Caco-2 (cell line): ENCODE results near the gene NTMT1. TPM values are rescaled to one million over a fixed set of nuclear protein-coding genes. Genes with fewer than 3 reads are reported as not detected.

ENCODE experiments used
- BruUV-seq: library from RNA; stranded (reverse); fragments of 400-500 nt; replicated peaks from 2 replicates; lab custom pipeline; 2021; lab: Mats Ljungman, UMichigan
- CTCF ChIA-PET: fragments of 300-600 bp; sonication (Branson Sonifier 250); formaldehyde crosslinking; loops from one replicate; lab custom pipeline; 2022; ENCODE audit warnings: antibody characterized with exemption; lab: Charles Lee
- POLR2A ChIA-PET: fragments of 300-600 bp; sonication (Branson Sonifier 250); formaldehyde crosslinking; loops from one replicate; lab custom pipeline; 2022; ENCODE audit warnings: antibody characterized with exemption; lab: Charles Lee
- DNase-seq, 2 experiments: peaks; one replicate each; pipeline versions ENCODE4 v3.0.0 to v3.0.0-alpha.2; 2020 to 2022
- H3K27me3 ChIP-seq: replicated peaks from 2 replicates; pipeline ENCODE4 v1.6.0; 2011; ENCODE audit warnings: low read length; ENCODE audit not compliant: control insufficient read depth, insufficient read depth
- H3K36me3 ChIP-seq: 2 replicates; pipeline ENCODE4 v1.5.1; 2011; ENCODE audit warnings: low read length; ENCODE audit not compliant: control insufficient read depth, insufficient read depth
- H3K4me1 ChIP-seq: fragments of 250-450 bp; sonication (Bioruptor Pico); 2 replicates; pipeline ENCODE4 v1.5.1; 2020; ENCODE audit warnings: mild to moderate bottlenecking
- H3K4me3 ChIP-seq: 2 replicates; pipeline ENCODE4 v1.5.1; 2011; ENCODE audit warnings: low read depth, mild to moderate bottlenecking, control low read depth, low read length
- H3K9me3 ChIP-seq: fragments of 250-450 bp; sonication (Bioruptor Pico); 2 replicates; pipeline ENCODE4 v1.5.1; 2020; ENCODE audit warnings: mild to moderate bottlenecking, moderate library complexity
- H3K27ac Mint-ChIP-seq: one replicate; pipeline ENCODE4 v1.8.0; 2022; ENCODE audit warnings: mixed read lengths; ENCODE audit not compliant: unreplicated experiment
- H3K27me3 Mint-ChIP-seq: one replicate; pipeline ENCODE4 v1.8.0; 2022; ENCODE audit warnings: mixed read lengths; ENCODE audit not compliant: insufficient read depth, unreplicated experiment
- H3K36me3 Mint-ChIP-seq: one replicate; pipeline ENCODE4 v1.8.0; 2022; ENCODE audit warnings: mild to moderate bottlenecking, mixed read lengths; ENCODE audit not compliant: insufficient read depth, unreplicated experiment
- H3K4me1 Mint-ChIP-seq: one replicate; pipeline ENCODE4 v1.8.0; 2022; ENCODE audit warnings: low read depth, mixed read lengths; ENCODE audit not compliant: unreplicated experiment
- H3K4me3 Mint-ChIP-seq: one replicate; pipeline ENCODE4 v1.8.0; 2022; ENCODE audit warnings: mild to moderate bottlenecking, moderate library complexity, mixed read lengths; ENCODE audit not compliant: unreplicated experiment
- H3K9me3 Mint-ChIP-seq: one replicate; pipeline ENCODE4 v1.8.0; 2022; ENCODE audit warnings: mixed read lengths; ENCODE audit not compliant: unreplicated experiment
- CTCF ChIP-seq, 2 experiments: fragments of 200-600 bp in 1 of 2; IDR thresholded peaks; 1 replicate in 1 of 2; 2 replicates in 1 of 2; pipeline versions ENCODE4 v1.5.1 to v1.8.0; 2011 to 2022; ENCODE audit warnings: antibody characterized with exemption in 1 of 2, control low read depth in 1 of 2, inconsistent platforms in 1 of 2, low read depth in 1 of 2, low read length in 1 of 2, mild to moderate bottlenecking in 1 of 2, moderate library complexity in 1 of 2; ENCODE audit not compliant: insufficient read depth in 1 of 2, severe bottlenecking in 1 of 2, unreplicated experiment in 1 of 2
- intact Hi-C: fragments of 100-400 bp; cut with micrococcal nuclease; formaldehyde crosslinking; loops from one replicate; pipeline ENCODE4 v1.10.0; 2022; ENCODE audit not compliant: unreplicated experiment
- total RNA-seq: library from RNA; stranded (reverse); gene quantifications from 2 replicates; pipeline ENCODE4 v1.2.3, GENCODE V29; 2022

The NTMT1 gene
- total RNA-seq, 1 experiment from 2014 or later, result 44.1 TPM

GRCh38 chr9:129641750-129642585, 16.0 kb downstream of the NTMT1 start, which contains the start of gene ASB6:
ASB6 (minus strand) TSS chr9:129642151; CDS start chr9:129641999, 152 bp downstream.
- ChIA-PET POLR2A (interaction anchor here (0.6 kb wide), 1 partner anchor 1435 kb away, joined by 3 read pairs; no protein-coding TSS in a partner anchor), CTCF (interaction anchor here (0.6 to 1.5 kb wide), 6 partner anchors 85 to 159 kb away, joined by 3 to 7 read pairs (median 6); no protein-coding TSS in a partner anchor)
- H3K36me3 ChIP-seq, result no peaks in the 10 kb centered on the region
- peak within 1 kb of the TSS; percentile 89 for H3K4me3 Mint-ChIP-seq
- H3K4me1 Mint-ChIP-seq, result peaks cover 6% of the 10 kb centered on the region
- peak within 1 kb of the TSS; percentile 85 for H3K27ac Mint-ChIP-seq
- H3K36me3 Mint-ChIP-seq, result peaks cover 48% of the 10 kb centered on the region
- no peaks in the 10 kb centered on the region for H3K9me3 Mint-ChIP-seq
- H3K27me3 ChIP-seq, result no peaks in the 10 kb centered on the region
- intact Hi-C loops, result loop anchor here (1.0 kb wide), 3 partner anchors 95 to 148 kb away; no protein-coding TSS in a partner anchor
- DNase-seq, result peak; percentile 97 to 100
- no TSS peak for BruUV-seq
- no peaks in the 10 kb centered on the region for H3K9me3 ChIP-seq
- peak within 1 kb of the TSS; percentile 99 for H3K4me3 ChIP-seq
- TF ChIP-seq CTCF (IDR thresholded peaks at IDR 0.05; ENCODE audit: insufficient read depth in 1 of 2, low read depth in 1 of 2, low read length in 1 of 2, severe bottlenecking in 1 of 2, unreplicated experiment in 1 of 2), result peak; percentile 82 to 94
- no peaks in the 10 kb centered on the region for H3K27me3 Mint-ChIP-seq
- peaks cover 3% of the 10 kb centered on the region; the same call in 1 of the 2 replicates for H3K4me1 ChIP-seq

GRCh38 chr9:129643706-129644105, 17.7 kb downstream of the NTMT1 start:
- Mint-ChIP-seq H3K36me3 (peaks cover 34% of the 10 kb centered on the region), H3K27me3 (no peaks in the 10 kb centered on the region), H3K4me1 (peaks cover 6% of the 10 kb centered on the region), H3K4me3 (no peak overlapping the region), H3K9me3 (no peaks in the 10 kb centered on the region), H3K27ac (no peak overlapping the region)
- TF ChIP-seq CTCF (IDR thresholded peaks at IDR 0.05; ENCODE audit: insufficient read depth in 1 of 2, low read depth in 1 of 2, low read length in 1 of 2, severe bottlenecking in 1 of 2, unreplicated experiment in 1 of 2), result no peak
- Histone ChIP-seq H3K4me1 (peaks cover 3% of the 10 kb centered on the region; the same call in 1 of the 2 replicates), H3K27me3 (no peaks in the 10 kb centered on the region), H3K36me3 (no peaks in the 10 kb centered on the region), H3K4me3 (no peak overlapping the region), H3K9me3 (no peaks in the 10 kb centered on the region)
- intact Hi-C loops, result no loop called here
- BruUV-seq, result no TSS peak
- CTCF ChIA-PET, result interaction anchor here (0.5 to 0.7 kb wide), 2 partner anchors 20 to 79 kb away, joined by 5 to 7 read pairs; no protein-coding TSS in a partner anchor
- POLR2A ChIA-PET, result no interaction called here
- DNase-seq, result no peak

- H3K9me3 Mint-ChIP-seq, result no peaks in the 10 kb centered on the region
- H3K36me3 Mint-ChIP-seq, result peaks cover 27% of the 10 kb centered on the region
- H3K27ac Mint-ChIP-seq, result no peak overlapping the region
- peaks cover 6% of the 10 kb centered on the region for H3K4me1 Mint-ChIP-seq
- no peak for DNase-seq
- Histone ChIP-seq H3K4me3 (no peak overlapping the region), H3K4me1 (peaks cover 3% of the 10 kb centered on the region; the same call in 1 of the 2 replicates), H3K36me3 (no peaks in the 10 kb centered on the region), H3K9me3 (no peaks in the 10 kb centered on the region), H3K27me3 (no peaks in the 10 kb centered on the region)
- H3K4me3 Mint-ChIP-seq, result no peak overlapping the region
- H3K27me3 Mint-ChIP-seq, result no peaks in the 10 kb centered on the region
- TF ChIP-seq CTCF (IDR thresholded peaks at IDR 0.05; ENCODE audit: insufficient read depth in 1 of 2, low read depth in 1 of 2, low read length in 1 of 2, severe bottlenecking in 1 of 2, unreplicated experiment in 1 of 2), result no peak
- intact Hi-C loops, result no loop called here
- ChIA-PET POLR2A (no interaction called here), CTCF (interaction anchor here (0.5 kb wide), 1 partner anchor 19 kb away, joined by 5 read pairs; no protein-coding TSS in a partner anchor)
- no TSS peak for BruUV-seq
Observed at GRCh38 chr9:129644365-129644764, 18.4 kb downstream of the NTMT1 start.
